SHP77 (cell line): ENCODE data around the gene PXDC1.

Source experiments
- DNase-seq, 2 experiments: peaks; one replicate each; lab custom pipeline; 2025; lab: John Stamatoyannopoulos, UW

The PXDC1 gene

GRCh38 chr6:3751077-3751729, at the start of gene PXDC1:
Gene PXDC1, minus strand, starts transcription at chr6:3751713. Its CDS starts 182 bp downstream, at chr6:3751531.
- DNase-seq, result no peak

GRCh38 chr6:3800850-3801591, 49.5 kb upstream of the PXDC1 start:
- DNase-seq, result no peak

- no peak for DNase-seq
Measured at GRCh38 chr6:3799719-3800118, 48.2 kb upstream of the PXDC1 start.

GRCh38 chr6:3798055-3798919, 46.8 kb upstream of the PXDC1 start:
- DNase-seq, result peak; percentile 70 to 74

- no peak for DNase-seq
Measured at GRCh38 chr6:3797231-3798054, 45.9 kb upstream of the PXDC1 start.

- DNase-seq, result no peak
Measured at GRCh38 chr6:3796719-3797041, 45.2 kb upstream of the PXDC1 start.

- no peak for DNase-seq
Measured at GRCh38 chr6:3795836-3796718, 44.6 kb upstream of the PXDC1 start.

- no peak for DNase-seq
Measured at GRCh38 chr6:3794092-3794491, 42.6 kb upstream of the PXDC1 start.

GRCh38 chr6:3793545-3793944, 42.0 kb upstream of the PXDC1 start:
- no peak for DNase-seq

GRCh38 chr6:3791526-3792203, 40.2 kb upstream of the PXDC1 start:
- DNase-seq, result no peak

GRCh38 chr6:3789896-3790558, 38.5 kb upstream of the PXDC1 start:
- DNase-seq, result no peak

- no peak for DNase-seq
Measured at GRCh38 chr6:3789018-3789895, 37.7 kb upstream of the PXDC1 start.

- no peak for DNase-seq
Measured at GRCh38 chr6:3788408-3789017, 37.0 kb upstream of the PXDC1 start.

- DNase-seq, result no peak
Measured at GRCh38 chr6:3786141-3786540, 34.6 kb upstream of the PXDC1 start.

GRCh38 chr6:3785745-3786098, 34.2 kb upstream of the PXDC1 start:
- DNase-seq, result no peak

GRCh38 chr6:3784885-3785744, 33.6 kb upstream of the PXDC1 start:
- DNase-seq, result no peak

- no peak for DNase-seq
Measured at GRCh38 chr6:3784423-3784822, 32.9 kb upstream of the PXDC1 start.
